SK-N-SH (cell line): ENCODE measurements around the gene DDX54. TPM values are rescaled to one million over a fixed set of nuclear protein-coding genes. Genes with fewer than 3 reads are reported as not detected.

Source experiments
- CTCF ChIA-PET: fragments of 300-600, 350-600 bp; formaldehyde crosslinking; extraction: SDS; loops from one replicate; lab custom pipeline; 2021; lab: Yijun Ruan, JAX
- POLR2A ChIA-PET: fragments of 350-600 bp; sonication (Branson Sonifier 250); formaldehyde crosslinking; extraction: SDS; loops from one replicate; lab custom pipeline; 2020; ENCODE audit warnings: antibody characterized with exemption, inconsistent platforms; lab: Yijun Ruan, JAX
- DNase-seq: peaks from one replicate; pipeline ENCODE4 v3.0.0; 2012
- H2AFZ ChIP-seq: fragments of 200-600 bp; sonication (generic); 2 replicates; pipeline ENCODE4 v1.8.1; 2016; ENCODE audit warnings: antibody characterized with exemption, mild to moderate bottlenecking, low read depth
- H3F3A ChIP-seq: fragments of 200-600 bp; sonication (generic); replicated peaks from 2 replicates; pipeline ENCODE3; 2016; ENCODE audit warnings: antibody characterized with exemption, mild to moderate bottlenecking; ENCODE audit not compliant: insufficient read depth
- H3K27ac ChIP-seq, 2 experiments: fragments of 200-500 bp in 1 of 2; fragments of 200-600 bp in 1 of 2; sonication (Bioruptor generic) in 1 of 2; sonication (generic), shearing (Covaris generic) in 1 of 2; 2 replicates each; pipeline versions ENCODE4 v1.5.1 to v1.6.1; 2014 to 2016; ENCODE audit warnings: low read depth in 2 of 2, inconsistent platforms in 1 of 2, low read length in 1 of 2, mild to moderate bottlenecking in 1 of 2, mixed read lengths in 1 of 2
- H3K27me3 ChIP-seq: fragments of 200-600 bp; sonication (generic), shearing (Covaris generic); 2 replicates; pipeline ENCODE4 v1.6.1; 2016; ENCODE audit warnings: mixed run types; ENCODE audit not compliant: insufficient read depth
- H3K36me3 ChIP-seq, 2 experiments: fragments of 200-500 bp in 1 of 2; fragments of 200-600 bp in 1 of 2; sonication (Bioruptor generic) in 1 of 2; sonication (generic) in 1 of 2; replicated peaks in 1 of 2; 2 replicates each; pipeline versions ENCODE3 to v1.5.1; 2014 to 2016; ENCODE audit warnings: low read length in 1 of 2, mild to moderate bottlenecking in 1 of 2; ENCODE audit not compliant: insufficient read depth in 2 of 2, control insufficient read depth in 1 of 2
- H3K4me1 ChIP-seq, 2 experiments: fragments of 200-500 bp in 1 of 2; fragments of 200-600 bp in 1 of 2; sonication (Bioruptor generic) in 1 of 2; sonication (generic), shearing (Covaris generic) in 1 of 2; 2 replicates each; pipeline versions ENCODE4 v1.5.1 to v1.6.1; 2014 to 2016; ENCODE audit warnings: low read depth in 1 of 2, low read length in 1 of 2, mixed run types in 1 of 2; ENCODE audit not compliant: insufficient read depth in 2 of 2, control insufficient read depth in 1 of 2
- H3K4me2 ChIP-seq: fragments of 200-600 bp; sonication (generic), shearing (Covaris generic); 2 replicates; pipeline ENCODE4 v1.6.1; 2017; ENCODE audit warnings: mixed run types
- H3K4me3 ChIP-seq, 2 experiments: fragments of 200-500 bp in 1 of 2; fragments of 200-600 bp in 1 of 2; sonication (Bioruptor generic) in 1 of 2; sonication (generic), shearing (Covaris generic) in 1 of 2; 2 replicates each; pipeline versions ENCODE4 v1.5.1 to v1.8.1; 2014 to 2016; ENCODE audit warnings: low read depth in 2 of 2, inconsistent platforms in 1 of 2, low read length in 1 of 2, mild to moderate bottlenecking in 1 of 2, mixed read lengths in 1 of 2, moderate library complexity in 1 of 2
- H3K79me2 ChIP-seq: fragments of 200-600 bp; sonication (generic); 2 replicates; pipeline ENCODE4 v1.8.1; 2017; ENCODE audit warnings: mild to moderate bottlenecking; ENCODE audit not compliant: insufficient read depth
- H3K9ac ChIP-seq: fragments of 200-600 bp; sonication (generic); 2 replicates; pipeline ENCODE4 v1.6.1; 2017; ENCODE audit warnings: mixed run types
- H3K9me2 ChIP-seq: fragments of 200-600 bp; sonication (generic); 2 replicates; pipeline ENCODE4 v1.6.1; 2017; ENCODE audit warnings: mixed run types
- H3K9me3 ChIP-seq: fragments of 200-600 bp; sonication (generic); 2 replicates; pipeline ENCODE4 v1.6.1; 2017; ENCODE audit warnings: mixed run types, mild to moderate bottlenecking, moderate library complexity
- H4K20me1 ChIP-seq: fragments of 200-600 bp; sonication (generic); 2 replicates; pipeline ENCODE4 v1.6.1; 2017; ENCODE audit warnings: mild to moderate bottlenecking, mixed run types; ENCODE audit not compliant: insufficient read depth
- CTCF ChIP-seq: fragments of 200-600 bp; sonication (generic); IDR thresholded peaks from 2 replicates; pipeline ENCODE4 v1.6.1; 2017; ENCODE audit warnings: antibody characterized with exemption, mild to moderate bottlenecking, moderate library complexity
- FOSL2 ChIP-seq: IDR thresholded peaks from 2 replicates; pipeline ENCODE4 v1.4.0; 2012; ENCODE audit warnings: low read depth, mild to moderate bottlenecking, moderate library complexity, borderline replicate concordance
- FOXM1 ChIP-seq: IDR thresholded peaks from 2 replicates; pipeline ENCODE4 v1.4.0; 2012; ENCODE audit warnings: low read depth, mild to moderate bottlenecking
- GATA2 ChIP-seq: sonication (generic); formaldehyde crosslinking; IDR thresholded peaks from 2 replicates; pipeline ENCODE4 v1.5.0; 2020; ENCODE audit warnings: mild to moderate bottlenecking, missing genetic modification reagents
- IRF3 ChIP-seq: fragments of 150-350 bp; IDR thresholded peaks from 2 replicates; pipeline ENCODE4 v1.6.1; 2016; ENCODE audit warnings: mild to moderate bottlenecking, low read depth, low read length
- NRF1 ChIP-seq: IDR thresholded peaks from 2 replicates; pipeline ENCODE4 v1.6.1; 2012; ENCODE audit warnings: low read depth, mild to moderate bottlenecking, low read length
- PBX3 ChIP-seq: IDR thresholded peaks from 2 replicates; pipeline ENCODE4; 2012
- POLR2AphosphoS5 ChIP-seq: IDR thresholded peaks from 2 replicates; pipeline ENCODE4 v1.6.1; 2012; ENCODE audit warnings: low read depth, low read length
- REST ChIP-seq: IDR thresholded peaks from 2 replicates; pipeline ENCODE4 v1.6.1; 2012; ENCODE audit warnings: mild to moderate bottlenecking, low read depth, low read length, moderate library complexity
- RXRA ChIP-seq: IDR thresholded peaks from 2 replicates; pipeline ENCODE4 v1.4.0; 2012; ENCODE audit warnings: low read depth, mild to moderate bottlenecking, borderline replicate concordance
- SMC3 ChIP-seq: IDR thresholded peaks from 2 replicates; pipeline ENCODE4 v1.6.1; 2012; ENCODE audit warnings: low read depth, low read length, improper control_type of control experiment
- TCF12 ChIP-seq: IDR thresholded peaks from 2 replicates; pipeline ENCODE4 v1.4.0; 2012
- TEAD4 ChIP-seq: IDR thresholded peaks from 2 replicates; pipeline ENCODE4 v1.4.0; 2012; ENCODE audit warnings: mild to moderate bottlenecking, borderline replicate concordance; ENCODE audit not compliant: insufficient read depth
- YY1 ChIP-seq: IDR thresholded peaks from 2 replicates; pipeline ENCODE4 v1.4.0; 2012; ENCODE audit warnings: low read depth, mild to moderate bottlenecking
- WGBS: methylation state at CpG from one replicate; pipeline ENCODE4 v1.1.6; 2017; ENCODE audit warnings: low lambda C conversion rate; 5-methylcytosine and 5-hydroxymethylcytosine counted together
- polyA plus RNA-seq, 3 experiments: library from polyadenylated mRNA; depleted of rRNA; stranded (reverse); fragments of >200 nt; gene quantifications; 2 replicates each; pipeline ENCODE4 v1.2.3, GENCODE V29; 2012

DDX54 gene
- polyA plus RNA-seq, 1 of the 3 experiments (the other 2 are of a cell fraction), result 69.9 TPM

GRCh38 chr12:113195598-113195997, 10.3 kb upstream of the DDX54 start:
- POLR2A ChIA-PET, result no interaction called here
- Histone ChIP-seq H3K9me2 (no peaks in the 10 kb centered on the region), H4K20me1 (no peaks in the 10 kb centered on the region), H3K79me2 (peaks cover 3% of the 10 kb centered on the region; the same call in 1 of the 2 replicates), H3K9me3 (no peaks in the 10 kb centered on the region), H3F3A (peaks cover 32% of the 10 kb centered on the region), H3K4me1 (peaks cover 9 to 28% of the 10 kb centered on the region in 2 experiments; a peak in 3 of 4 replicates), H3K27ac (peak overlapping the region; percentile 48 to 93; a peak in 3 of 4 replicates), H3K4me3 (no peak overlapping the region), H3K4me2 (0 out of 2 replicates have a peak overlapping the region, but pooled peaks have one; percentile 71), H3K36me3 (peaks cover 8 to 9% of the 10 kb centered on the region in 2 experiments), H2AFZ (no peak overlapping the region), H3K27me3 (no peaks in the 10 kb centered on the region)
- no peak for DNase-seq
- WGBS, result 95% methylated on average over 13 of the region's 13 CpGs
- no peak for TF ChIP-seq SMC3
- TF ChIP-seq CTCF, result no peak
- no peak for TF ChIP-seq REST
- no peak for TF ChIP-seq POLR2AphosphoS5
- TF ChIP-seq FOXM1, result no peak
- TF ChIP-seq NRF1, result no peak
- TF ChIP-seq RXRA, result no peak
- TF ChIP-seq GATA2 (CRISPR knock-in tag), result no peak
- TF ChIP-seq, all 33 proteins: peak for 0
- no peak overlapping the region for H3K9ac ChIP-seq
- CTCF ChIA-PET, result interaction anchor here (0.8 to 4.5 kb wide), 6 partner anchors 10 to 278 kb away, joined by 3 to 42 read pairs (median 4); partner anchors contain the start of genes PLBD2, RITA1 and SDSL

GRCh38 chr12:113194971-113195391, 9.7 kb upstream of the DDX54 start:
- DNase-seq, result peak; percentile 46
- ChIA-PET POLR2A (interaction anchor here (0.7 kb wide), 1 partner anchor 65 kb away, joined by 6 read pairs; no protein-coding TSS in a partner anchor), CTCF (interaction anchor here (0.6 to 4.5 kb wide), 6 partner anchors 8 to 278 kb away, joined by 3 to 42 read pairs (median 4); partner anchors contain the start of genes PLBD2, RITA1 and SDSL)
- Histone ChIP-seq H2AFZ (0 out of 2 replicates have a peak overlapping the region, but pooled peaks have one; percentile 24), H3K27ac (peak overlapping the region; percentile 48 to 93), H3K4me3 (no peak overlapping the region), H3K9me3 (no peaks in the 10 kb centered on the region), H3K27me3 (no peaks in the 10 kb centered on the region), H4K20me1 (no peaks in the 10 kb centered on the region), H3K9ac (peak overlapping the region; percentile 42; the same call in 1 of the 2 replicates), H3K4me2 (peak overlapping the region; percentile 71), H3K9me2 (no peaks in the 10 kb centered on the region), H3K4me1 (peaks cover 9 to 28% of the 10 kb centered on the region in 2 experiments; a peak in 3 of 4 replicates), H3K79me2 (peaks cover 3% of the 10 kb centered on the region; the same call in 1 of the 2 replicates), H3F3A (peaks cover 32% of the 10 kb centered on the region), H3K36me3 (peaks cover 8 to 9% of the 10 kb centered on the region in 2 experiments)
- WGBS, result 50% methylated on average over 4 of the region's 4 CpGs
- TF ChIP-seq IRF3 (no peak), TCF12 (peak; percentile 71), FOSL2 (peak; percentile 33; the same call in 1 of the 2 replicates), PBX3 (peak; percentile 62), CTCF (0 out of 2 replicates have a peak, but pooled peaks have one; percentile 13), RXRA (peak; percentile 48; the same call in 1 of the 2 replicates), YY1 (no peak), TEAD4 (0 out of 2 replicates have a peak, but pooled peaks have one; percentile 11)
